Measurements from ENCODE around the gene COL4A2.
"Not testable (repeated sequence)": the region's sequence is repeated elsewhere in the genome, so short reads cannot be mapped to it uniquely, and the experiment has no call there.

The COL4A2 gene

DNA sequence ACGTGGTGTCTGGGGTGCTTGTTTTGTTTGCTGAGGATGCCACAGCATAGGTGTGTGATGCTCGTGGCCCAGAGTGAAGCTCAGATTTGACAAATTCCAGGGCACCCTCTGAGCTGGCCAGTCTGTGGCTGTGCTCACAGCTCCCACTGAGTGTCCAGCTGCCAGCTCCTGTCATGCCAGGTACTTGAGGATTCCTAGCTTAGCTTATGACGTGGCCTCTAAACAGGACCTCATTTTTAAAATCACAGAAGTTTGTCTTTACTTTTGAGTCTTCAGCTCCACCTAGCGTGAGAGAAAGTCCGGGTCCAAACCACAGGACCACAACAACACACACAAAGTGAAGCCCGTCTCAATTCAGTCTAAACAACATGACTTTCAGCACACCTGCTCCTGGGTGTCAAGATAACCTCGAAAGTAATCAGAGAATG, 137.2 kb downstream of the COL4A2 start:
- DNase-seq: no peak

DNA sequence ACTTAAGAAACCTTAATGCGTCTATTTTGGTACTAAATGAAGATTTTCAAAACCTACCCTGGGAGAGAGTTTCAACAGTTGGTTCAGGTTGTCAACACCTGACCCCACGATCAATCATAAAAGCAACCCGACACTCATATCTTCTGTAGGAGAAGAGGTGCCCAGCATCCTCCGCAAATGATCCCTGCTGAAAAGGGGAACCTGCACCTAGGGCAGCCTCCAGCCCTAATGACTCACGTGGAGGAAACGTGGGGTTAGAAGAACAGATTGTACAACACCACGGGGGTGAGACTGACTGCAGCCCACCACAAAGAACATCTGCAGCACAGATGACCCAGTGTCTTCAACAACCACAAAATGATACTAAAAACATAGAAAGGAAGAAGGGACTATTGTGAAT, 138.1 kb downstream of the COL4A2 start:
- DNase-seq: no peak

DNA sequence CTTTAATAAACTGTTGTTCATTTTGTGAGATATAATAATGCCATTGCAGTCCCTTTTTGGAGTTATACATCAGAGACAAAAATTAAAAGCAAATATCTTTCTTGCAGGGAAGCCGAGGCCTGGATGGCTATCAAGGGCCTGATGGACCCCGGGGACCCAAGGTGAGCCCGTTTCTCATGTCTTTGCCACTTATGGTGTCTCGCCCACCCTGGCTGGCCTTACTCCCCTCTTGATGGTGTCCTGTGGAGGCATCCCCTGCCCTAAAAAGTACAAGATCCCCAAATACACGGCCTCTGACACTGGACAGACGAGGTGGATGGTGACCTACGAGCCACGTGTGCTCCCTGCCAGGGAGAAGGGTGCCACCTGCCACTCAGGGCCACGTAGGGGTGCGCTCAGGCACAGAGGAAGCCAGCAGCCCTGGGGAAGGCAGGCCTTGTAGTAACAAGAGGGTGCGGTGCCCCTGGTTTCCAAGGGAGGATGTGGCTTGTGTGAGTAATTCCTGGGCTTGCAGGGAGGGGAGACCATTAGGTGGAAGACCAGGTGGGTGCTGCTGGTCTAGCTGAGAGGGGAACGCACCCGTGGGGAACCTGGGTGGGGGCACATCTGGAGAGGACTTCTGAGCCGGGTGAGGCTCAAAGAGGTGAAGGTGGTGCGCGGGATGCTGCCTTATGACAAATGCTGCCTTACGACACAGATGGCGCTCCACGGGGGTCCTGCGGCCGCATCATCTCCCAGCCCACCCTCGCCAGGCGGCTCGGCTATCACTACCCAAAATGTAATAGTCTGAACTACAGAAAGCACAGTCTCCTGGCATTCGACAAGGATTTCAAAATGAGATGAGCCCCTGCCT, 138.9 kb downstream of the COL4A2 start:
- DNase-seq: no peak

DNA sequence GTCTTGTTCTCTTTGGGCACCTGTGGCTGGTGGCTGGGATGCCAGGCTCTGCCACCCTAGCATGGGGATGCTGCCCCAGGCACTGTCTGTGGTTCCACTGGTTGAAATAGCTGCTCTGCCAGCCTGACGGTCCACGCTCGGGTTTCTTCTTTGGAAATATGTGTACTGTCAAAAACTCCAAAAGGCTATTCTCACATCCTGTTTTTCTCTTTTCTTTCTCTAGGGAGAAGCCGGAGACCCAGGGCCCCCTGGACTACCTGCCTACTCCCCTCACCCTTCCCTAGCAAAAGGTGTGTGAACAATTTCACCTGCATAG, 139.4 kb downstream of the COL4A2 start:
- no peak for DNase-seq

DNA sequence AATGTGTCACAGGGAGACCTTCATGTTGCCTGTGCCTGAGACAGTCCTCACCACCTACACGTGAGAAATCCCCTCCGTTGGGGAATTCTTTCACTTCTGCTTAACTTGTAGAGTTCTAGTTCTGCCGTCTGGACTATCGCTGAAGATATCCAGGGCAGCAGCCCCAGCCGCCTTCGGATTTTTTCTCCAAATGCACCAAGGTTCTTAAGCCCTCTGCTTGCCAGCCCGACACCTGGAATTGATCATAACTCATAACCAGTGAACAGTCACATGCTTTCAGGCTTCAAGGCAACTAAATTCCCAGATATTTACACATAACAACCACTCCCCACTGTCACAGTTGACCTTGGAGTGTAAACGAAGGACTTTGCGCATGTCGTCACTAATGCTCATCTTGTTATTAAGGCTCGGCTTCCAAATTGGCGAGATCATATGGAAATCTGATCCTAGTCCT, 140.0 kb downstream of the COL4A2 start:
- no peak for DNase-seq

DNA sequence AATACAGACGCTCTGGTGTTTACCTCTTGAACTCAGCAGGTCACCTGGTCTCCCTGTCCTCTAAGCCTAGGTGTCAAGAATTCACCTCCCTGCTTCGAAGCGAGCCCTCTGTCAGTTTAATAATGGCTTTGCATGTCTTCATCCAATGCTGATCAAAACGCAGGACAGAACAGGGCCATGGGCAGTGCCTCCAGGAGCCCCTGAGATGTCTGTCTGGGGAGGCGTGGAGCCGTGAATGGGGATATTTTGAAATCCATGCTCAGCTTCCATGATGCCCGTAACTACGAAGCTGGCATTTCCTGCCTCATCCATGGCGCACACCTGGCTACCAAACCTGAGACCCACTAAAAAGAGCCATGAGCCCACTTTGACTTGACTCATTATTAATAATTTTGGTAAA, 140.7 kb downstream of the COL4A2 start:
- DNase-seq: no peak

DNA sequence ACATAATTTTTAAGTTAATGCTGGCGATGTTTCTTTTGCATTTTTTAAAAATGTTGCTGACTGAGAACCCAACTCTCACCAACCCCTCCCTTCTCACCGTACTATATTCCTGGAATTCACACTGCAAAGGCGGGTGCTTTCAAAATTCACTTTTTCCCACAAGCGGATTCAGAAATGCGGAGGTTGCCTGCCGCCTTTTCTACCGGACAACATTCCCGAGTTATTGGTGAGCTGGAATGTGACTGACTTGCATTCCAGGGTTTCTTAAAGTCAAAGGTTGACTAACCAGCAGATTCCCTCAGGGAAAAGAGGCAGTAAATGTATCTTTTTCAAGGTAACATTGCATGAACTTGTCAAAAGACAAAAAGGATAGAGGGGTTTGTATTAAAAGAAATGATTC, 141.1 kb downstream of the COL4A2 start:
- DNase-seq: no peak

DNA sequence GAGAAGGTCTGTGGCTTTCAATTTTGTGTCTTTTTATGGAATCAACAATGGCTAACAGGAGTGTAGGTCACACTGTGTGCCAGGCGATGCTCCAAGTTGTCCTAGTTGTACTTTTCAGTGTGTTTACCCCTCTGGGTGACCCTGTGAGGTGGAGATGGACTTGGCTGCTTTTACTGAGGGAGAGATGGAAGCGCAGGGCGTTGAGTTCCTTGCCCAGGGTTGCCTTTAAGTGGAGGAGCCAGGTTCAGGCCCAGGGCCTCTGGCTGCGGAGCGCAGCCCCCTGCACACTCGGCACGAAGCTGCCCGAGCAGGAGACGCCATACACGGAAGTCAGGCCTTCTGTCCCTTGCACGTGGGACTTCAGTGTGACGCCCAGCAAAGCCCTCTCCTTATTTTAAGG, 141.6 kb downstream of the COL4A2 start:
- DNase-seq: no peak

DNA sequence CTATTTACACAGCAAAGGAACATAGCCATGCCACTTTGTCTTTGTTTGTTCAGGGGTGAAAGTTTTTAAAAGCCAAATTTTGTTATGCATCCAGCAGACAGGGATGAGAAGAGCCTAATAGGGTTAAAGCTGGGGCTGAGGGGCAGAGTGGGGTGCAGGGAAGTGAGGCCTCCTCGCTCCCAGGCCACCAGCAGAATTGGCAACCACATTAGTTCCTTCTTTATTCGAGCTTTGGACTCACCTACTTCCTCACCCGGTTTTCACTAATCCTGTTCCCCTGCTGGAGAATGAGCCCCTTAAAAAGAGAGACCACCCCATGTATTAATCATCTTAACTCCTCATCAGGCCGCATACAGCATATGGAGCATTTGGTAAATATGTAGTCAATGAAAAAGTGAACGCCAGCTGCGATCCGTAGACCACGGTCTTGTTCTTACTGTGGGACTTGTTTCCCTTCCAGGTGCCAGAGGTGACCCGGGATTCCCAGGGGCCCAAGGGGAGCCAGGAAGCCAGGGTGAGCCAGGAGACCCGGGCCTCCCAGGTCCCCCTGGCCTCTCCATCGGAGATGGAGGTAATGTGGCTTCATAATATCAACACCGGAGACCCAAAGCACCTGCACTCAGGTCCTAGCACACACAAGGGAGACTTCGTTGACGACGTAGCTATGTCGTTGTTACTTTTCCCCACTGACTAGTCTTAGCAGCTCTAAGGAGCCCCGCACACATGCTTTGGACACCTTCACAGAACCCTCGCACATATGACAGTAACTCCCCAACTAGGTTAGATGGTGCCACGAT, 142.3 kb downstream of the COL4A2 start:
- no peak for DNase-seq

DNA sequence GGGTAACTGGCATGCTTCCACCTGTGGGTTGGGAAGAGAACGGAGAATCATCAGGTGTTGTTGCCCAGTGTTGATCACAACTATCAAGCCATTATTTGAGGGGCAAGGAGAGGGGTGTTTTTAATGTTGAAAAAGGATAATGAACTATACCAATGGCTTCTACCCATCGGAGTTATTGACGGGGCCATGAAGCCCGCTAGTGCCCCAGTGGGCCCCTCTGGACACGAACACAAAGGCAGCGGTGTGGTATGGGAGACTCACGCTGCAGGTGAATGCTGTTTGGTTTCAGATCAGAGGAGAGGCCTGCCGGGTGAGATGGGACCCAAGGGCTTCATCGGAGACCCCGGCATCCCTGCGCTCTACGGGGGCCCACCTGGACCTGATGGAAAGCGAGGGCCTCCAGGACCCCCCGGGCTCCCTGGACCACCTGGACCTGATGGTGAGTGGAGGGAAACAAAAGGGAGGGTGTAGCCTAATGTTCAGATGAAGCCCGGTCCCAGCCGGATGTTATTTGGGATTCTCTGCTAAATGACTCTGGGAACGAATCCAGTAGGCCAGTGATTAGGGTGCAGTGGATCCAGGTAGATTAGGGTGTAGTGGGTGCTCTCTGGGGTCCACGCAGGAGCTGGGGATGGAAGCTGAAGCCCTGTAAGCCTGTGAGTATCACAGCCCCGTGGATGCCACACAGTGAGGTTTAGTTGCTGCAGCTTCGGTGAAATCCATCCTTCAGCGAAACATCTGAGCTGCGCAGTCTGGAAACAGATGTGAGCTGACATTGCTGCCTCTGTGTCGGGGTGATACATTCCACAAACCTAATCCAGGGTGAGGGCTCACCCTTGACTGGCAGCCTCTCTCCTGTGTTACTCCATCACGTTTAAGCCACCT, 143.2 kb downstream of the COL4A2 start:
- DNase-seq: no peak

DNA sequence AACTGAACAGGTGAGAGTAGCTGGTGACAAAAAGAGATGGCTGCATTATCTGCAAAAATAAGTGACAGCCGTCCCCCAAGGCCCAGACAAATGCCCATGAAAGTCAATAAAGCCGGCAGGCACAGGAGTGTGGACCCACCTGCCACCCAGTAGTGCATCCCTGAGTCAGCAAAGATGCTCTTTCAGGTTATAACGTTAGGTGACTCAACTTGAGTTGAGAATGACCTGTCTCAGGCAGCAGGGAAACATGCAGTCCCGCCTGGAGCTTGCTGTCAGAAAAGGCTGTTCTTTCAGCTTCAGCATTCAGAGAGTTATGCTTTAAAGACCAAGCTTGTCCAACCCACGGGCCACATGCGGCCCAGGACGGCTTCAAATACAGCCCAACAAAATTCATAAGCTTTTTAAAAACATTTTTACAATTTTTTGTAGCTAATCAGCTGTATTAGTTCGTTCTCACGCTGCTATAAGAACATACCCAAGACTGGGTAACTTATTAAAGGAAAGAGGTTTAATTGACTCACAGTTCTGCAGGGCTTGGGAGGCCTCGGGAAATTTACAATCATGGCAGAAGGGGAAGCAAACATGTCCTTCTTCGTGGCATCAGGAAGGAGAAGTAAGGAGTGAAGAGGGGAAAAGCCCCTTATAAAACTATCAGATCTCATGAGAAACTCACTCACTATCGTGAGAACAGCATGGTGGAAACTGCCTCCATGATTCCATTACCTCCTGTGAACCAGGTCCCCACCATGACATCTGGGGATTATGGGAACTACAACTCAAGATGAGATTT, 144.1 kb downstream of the COL4A2 start:
- no peak for DNase-seq

DNA sequence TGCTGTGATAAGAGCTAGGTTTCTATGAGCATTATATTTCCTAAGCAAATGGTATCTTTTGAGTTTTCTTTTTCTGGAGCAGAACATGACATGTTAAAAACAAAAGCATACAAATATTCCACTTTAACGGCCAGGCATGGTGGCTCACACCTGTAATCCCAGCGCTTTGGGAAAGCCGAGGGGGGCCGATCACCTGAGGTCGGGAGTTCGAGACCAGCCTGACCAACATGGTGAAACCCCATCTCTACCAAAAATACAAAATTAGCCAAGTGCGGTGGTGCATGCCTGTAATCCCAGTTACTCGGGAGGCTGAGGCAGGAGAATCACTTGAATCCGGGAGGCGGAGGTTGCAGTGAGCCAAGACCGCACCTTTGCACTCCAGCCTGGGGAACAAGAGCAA, 146.0 kb downstream of the COL4A2 start:
- not testable (repeated sequence) for DNase-seq

DNA sequence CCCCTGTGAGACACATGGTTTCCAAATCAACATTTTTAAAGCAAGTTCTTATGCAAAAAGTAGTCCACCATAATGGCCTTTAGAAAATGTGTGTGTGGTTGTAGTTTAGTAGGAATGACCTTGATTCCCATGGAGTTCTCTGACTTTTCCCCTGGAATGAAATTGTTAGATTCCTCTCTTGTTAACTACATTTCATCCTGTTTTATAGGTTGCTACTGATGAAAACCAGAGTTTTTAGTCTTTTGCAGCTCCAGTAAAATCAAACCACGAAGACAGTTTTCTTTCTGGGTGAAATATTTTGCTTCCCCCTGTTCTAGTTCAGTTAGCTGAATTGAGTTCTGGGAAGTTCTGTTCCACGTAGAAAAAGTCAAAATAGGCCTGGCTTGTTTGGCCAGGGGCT, 146.7 kb downstream of the COL4A2 start:
- DNase-seq: no peak

DNA sequence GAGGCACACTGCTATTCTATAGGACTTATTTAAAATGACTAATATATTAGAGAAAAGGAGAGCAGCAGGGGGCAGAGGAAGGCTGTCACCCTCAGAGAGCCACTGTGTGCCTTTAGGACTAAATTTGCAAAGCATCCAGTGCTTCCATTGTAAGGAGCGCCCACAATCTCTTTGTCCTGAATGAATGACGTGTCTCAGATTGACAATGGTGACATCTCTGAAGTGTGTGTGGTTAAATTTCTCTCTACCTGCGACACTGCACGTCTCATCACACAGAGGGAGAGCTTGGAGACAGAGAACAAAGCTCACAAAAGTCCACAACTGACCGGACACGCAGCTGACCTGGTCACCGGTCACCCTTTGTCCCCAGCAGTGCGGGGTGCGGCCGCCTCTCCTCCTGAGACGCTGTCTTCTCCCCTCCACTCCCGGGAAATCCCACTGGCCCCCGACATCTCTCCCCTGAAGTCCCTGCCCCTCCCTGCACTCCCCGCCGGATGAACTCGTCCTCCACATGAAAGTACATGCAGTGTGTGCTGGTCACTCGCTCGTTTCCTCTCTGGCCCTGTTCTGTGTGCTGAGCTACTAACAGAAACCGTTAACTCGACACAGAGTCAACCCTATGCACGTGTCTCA, 147.3 kb downstream of the COL4A2 start:
- no peak for DNase-seq

DNA sequence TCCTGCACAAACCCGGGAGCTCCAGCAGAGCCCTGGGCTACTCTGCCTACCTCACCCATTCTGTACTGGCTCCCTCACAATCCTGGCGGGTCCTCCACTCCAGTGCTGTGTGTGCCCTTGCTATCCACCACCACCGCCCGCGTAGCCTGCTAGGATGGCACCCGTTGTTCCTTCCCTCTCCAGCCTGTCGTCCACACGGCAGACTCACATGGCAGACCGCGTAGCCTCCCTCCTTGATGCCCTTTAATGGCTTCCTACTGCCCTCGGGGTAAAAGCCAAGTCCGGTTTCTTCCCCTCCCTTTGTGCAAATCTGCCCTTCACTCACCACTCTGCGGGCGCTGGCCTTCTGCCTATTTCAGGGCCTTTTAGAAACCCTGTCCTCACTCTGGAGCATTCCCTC, 147.9 kb downstream of the COL4A2 start:
- no peak for DNase-seq

DNA sequence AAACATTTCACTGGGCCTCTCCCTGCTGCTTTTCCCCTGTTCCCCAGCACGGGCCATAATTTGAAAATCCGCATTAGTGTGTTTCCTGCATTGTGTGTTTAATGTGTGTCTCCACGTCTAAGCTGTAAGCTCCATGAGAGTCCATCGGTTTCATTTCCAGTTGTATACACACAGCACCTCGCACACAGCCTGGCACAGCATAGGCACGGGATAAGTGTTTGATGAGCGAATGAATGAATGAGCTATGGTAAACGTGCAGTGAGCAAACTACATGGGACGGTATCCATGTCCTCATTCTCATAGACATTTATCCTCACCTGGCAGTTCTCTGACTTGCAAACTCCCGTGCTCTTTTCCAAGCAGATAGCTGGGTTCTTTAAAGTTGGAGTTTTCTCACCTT, 148.4 kb downstream of the COL4A2 start:
- DNase-seq: no peak

DNA sequence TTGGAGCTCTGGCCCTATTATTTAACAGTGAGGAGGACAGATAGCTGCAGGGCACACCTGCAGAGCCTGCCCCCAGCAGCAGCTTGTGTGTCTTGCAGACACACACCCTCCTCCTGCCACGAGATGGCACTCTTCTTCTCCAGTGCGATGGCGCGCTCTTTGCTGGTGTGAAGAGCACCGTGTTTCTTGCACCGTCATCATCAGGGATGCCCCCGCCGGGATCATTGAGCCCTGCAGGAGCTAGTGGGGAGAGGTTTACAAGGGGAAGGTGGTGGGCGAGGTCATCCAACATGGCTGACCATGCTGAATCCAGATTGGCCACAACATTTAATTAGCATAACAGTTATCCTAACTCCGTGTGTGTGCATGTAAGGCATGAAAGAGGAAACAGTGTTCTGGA, 148.9 kb downstream of the COL4A2 start:
- DNase-seq: peak; percentile 13

DNA sequence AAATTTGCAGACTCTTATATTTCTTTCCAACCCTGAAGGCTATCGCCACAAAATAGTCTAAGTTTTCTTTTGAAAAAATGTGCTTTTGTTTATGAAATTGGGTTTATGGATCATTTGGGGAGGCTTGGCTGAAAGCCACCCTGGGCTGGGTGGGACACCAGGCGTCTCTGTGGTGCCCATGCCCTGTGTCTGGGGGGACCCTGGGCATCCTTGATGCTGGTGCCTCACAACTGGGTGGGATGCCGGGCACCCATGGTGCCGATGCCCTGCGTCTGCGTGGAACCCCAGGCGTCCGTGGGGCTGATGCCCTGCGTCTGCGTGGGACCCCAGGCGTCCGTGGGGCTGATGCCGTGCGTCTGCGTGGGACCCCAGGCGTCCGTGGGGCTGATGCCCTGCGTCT, 149.5 kb downstream of the COL4A2 start:
- no peak for DNase-seq

DNA sequence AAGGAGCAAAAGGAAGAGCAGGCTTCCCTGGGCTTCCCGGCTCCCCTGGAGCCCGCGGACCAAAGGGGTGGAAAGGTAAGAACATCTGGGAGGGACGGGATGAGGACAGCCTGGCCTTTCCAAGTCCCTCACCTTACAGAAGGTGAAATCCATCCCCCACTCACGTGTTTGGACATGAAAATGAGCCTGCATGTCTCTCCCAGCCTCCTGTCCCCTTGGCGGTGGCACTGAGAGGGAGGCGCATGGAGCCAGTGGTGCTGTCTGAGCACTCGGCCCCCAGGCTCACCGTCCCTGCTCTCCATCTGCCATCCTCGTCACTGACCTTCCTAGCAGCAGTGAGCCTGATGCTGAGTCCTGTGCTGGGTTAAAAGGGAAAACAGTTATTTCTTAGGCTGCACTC, 150.3 kb downstream of the COL4A2 start:
- DNase-seq: no peak

DNA sequence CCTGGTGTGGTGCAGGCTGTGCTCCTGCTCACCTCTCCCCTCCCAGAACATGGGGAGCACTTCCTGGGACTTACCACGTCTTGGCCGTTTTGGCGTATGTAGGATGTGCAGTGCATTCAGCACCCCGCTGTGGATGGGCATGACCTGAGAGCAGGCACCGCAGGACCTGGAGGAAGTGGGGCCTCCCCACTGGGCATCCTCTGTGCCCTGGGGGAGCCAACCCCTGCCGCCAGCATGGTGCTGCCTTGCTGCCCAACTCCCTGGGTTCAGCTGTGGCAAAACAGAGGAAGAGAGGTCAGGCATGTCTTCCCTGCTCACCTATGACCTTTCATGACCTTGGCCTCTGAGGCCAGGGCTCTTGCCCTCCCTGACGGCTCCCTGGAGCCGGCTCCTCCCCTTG, 150.9 kb downstream of the COL4A2 start:
- no peak for DNase-seq

DNA sequence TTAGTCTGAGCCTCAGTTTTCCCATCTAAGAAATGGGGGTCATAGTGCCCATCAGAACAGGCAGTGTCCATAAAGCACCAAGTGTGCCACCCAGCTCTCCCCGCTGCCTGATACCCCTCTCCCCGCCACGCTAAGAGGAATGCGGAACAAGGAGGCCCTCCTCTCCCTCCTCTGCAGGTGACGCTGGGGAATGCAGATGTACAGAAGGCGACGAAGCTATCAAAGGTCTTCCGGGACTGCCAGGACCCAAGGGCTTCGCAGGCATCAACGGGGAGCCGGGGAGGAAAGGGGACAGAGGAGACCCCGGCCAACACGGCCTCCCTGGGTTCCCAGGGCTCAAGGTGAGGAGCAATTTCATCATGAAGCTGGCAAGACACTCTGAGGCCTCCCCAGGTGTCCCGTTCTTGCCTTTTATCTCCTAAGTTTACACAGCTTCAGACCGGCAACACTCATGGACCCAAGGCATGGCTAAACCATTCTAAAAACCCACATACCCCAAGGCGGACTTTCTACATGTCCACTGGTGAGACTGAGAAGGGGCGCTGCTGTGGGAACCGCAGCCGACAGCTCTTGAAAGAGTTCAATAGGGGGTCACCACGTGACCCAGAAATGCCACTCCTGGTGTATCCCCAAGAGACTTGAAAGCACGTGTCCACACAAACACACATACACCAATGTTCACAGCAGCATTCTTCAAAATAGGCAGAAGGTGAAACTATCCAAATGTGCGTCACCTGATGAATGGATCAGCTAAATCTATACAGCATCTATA, 151.7 kb downstream of the COL4A2 start:
- DNase-seq: no peak
